Activated CD8-positive, alpha-beta memory T cell treated with anti-CD3 and anti-CD28 coated beads for 48 hours (primary cell): ENCODE results near the gene CADM3.
A peak's percentile ranks its signal among the peaks of the same experiment; 100 is the strongest.

Experiments
- DNase-seq, 3 experiments: peaks; one replicate each; pipeline ENCODE4 v3.0.0-alpha.2; 2020; ENCODE audit warnings: low read depth in 2 of 3, low spot score in 2 of 3

The CADM3 gene

DNA sequence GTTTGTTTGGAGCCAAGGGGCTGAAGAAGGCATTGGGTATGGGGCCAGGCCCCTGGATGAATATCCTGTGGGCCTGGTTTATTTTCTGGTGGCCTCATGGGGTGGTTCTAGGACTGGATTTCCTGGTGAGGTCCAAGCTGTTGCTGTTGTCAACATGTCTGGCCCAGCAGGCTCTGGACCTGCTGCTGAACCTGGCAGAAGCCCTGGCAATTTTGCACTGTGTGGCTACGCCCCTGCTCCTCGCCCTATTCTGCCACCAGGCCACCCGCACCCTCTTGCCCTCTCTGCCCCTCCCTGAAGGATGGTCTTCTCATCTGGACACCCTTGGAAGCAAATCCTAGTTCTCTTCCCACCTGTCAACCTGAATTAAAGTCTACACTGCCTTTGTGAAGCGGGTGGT, 34.7 kb downstream of the CADM3 start:
- DNase-seq: no peak

GRCh38 chr1:159207080-159207479, 35.7 kb downstream of the CADM3 start:
- no peak for DNase-seq

GRCh38 chr1:159207774-159208173, 36.4 kb downstream of the CADM3 start:
- no peak for DNase-seq

DNA sequence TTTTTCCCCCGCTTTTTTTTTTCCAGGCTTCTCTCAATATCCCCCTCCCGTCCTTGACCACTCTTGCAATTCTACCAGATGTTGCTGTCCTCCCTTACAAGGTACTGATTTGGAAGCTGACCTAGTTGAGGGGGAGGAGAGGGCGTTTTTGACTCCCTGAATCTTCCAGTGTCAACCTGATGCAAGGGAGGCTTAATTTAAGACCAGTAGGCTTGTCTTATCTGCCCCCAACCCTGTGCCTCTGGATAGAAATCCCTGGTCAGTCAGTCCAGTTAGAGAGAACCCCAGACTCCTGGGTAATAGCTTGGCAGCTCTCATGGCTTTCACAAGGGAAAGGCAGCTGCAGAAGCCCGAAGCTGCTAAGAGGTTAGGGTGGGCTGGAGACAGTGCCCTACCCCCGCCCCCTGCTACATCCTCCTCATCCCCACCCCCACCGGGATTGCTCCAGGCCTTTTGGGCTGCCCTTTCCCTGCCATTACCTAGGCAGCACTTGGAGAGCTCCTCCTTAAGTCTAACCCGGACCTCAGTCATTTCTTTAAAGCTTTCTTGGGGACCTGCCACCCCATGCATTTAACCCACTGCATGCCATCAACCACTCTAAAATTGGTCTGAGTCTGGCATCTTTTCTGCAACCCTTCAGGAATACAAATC, 36.9 kb downstream of the CADM3 start:
- no peak for DNase-seq

DNA sequence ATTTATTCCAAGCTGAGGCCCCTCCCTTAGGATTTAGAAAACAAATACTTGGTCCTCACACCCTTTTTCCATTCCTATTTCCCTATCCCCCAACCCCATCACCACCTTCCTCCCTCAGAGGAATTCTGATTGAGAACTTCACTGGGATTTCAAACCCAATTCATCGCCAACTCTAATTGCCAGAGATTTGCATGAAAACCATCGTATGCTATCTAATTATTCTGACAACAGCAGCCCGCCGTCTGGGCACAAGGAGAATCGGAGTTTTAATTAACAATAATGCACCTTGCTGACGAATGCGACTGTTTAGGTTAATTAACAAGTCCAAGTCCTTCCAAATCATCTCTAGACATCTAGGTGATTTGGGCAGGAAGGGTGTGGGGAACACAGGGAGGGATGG, 37.6 kb downstream of the CADM3 start:
- no peak for DNase-seq

- DNase-seq: peak in 1 of 3 experiments; percentile 40
These were observed 40.1 kb downstream of the CADM3 start for GRCh38 chr1:159211331-159212136.

GRCh38 chr1:159212596-159212995, 41.2 kb downstream of the CADM3 start:
- no peak for DNase-seq

GRCh38 chr1:159214149-159214760, 42.8 kb downstream of the CADM3 start:
- DNase-seq: no peak

DNA sequence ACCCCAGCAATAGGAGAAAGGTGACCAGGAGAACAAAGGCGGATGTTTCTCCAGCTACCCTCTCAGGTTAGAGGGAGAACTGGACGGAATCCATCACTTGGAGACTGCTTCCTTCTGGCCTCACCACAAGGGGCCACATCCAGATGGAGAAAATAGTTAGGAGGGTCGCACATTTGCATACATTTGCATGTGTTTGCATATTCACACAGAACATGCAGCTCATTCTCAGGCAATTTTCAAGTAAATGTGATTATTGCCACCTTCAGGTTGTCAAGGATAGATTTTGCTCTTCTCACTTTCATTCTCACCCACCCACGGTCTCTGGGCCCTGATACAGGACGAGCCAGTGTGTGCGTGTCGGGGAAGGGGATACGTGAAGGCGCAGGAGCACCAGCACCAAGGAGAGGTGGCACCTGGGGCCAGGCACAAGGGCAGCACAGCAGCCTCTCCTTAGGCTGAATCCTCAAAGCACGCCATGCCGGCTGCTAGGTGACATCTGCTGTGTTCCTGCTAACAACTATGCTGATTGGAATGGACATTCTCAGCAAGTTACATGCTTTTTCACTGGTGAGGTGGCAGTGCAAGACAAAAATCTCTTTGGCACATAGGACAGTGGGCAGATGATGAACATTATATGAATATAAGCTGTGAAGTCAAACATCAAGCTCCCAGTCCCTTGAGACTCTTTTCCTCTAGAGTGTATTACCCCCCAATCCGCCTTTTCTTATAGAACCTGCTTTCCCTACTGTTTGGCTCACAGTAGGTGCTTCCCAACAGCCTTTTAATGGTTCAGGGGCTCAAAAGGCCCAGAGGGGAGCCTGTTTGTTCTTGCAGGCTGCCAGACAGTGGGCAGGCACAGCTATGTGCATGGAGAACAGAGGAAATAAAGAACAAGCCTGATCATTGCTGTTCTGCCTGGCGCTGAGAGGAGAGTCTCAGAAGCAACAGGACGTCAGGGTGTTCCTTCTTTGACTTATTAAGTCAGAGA, 47.5 kb downstream of the CADM3 start:
- no peak for DNase-seq

GRCh38 chr1:159222075-159222865, 50.9 kb downstream of the CADM3 start:
- DNase-seq: no peak

DNA sequence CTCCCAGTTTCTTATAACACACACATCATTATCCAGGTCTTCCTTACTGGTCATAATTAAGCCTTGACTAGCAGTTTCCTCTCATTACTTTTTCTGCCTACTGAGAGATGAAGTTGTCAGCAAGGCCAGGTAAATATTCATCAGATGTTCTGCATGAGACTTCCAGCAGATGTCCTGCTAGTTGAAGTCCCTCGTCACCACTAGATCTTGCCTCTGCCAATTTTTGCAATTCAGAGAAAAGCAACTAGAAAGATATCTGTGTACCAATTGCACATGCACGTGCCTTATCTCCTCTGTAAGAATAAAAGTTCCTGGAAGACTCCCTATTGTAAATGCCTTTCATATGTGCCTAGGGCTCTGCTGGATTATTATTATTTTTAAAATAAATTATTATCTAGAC, 51.6 kb downstream of the CADM3 start:
- DNase-seq: no peak

DNA sequence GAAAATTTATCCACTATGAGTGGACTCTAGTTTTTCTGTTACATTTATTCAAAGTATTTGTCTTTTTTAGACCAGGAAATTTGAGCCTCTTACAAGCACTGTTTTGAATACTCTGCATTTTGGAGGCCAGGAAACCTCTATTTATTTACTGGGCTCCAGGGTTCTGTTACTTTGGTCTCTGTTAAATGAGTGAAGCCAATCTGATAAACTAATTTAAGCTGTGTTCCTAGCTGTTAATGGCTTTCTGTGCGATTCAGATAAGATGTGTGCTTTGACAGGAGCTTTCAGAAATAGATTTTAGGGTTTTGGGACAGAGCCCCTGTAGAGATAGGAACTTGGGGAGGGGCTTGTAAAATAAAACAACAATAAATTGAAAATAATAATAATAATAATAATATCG, 57.1 kb downstream of the CADM3 start:
- DNase-seq: no peak

DNA sequence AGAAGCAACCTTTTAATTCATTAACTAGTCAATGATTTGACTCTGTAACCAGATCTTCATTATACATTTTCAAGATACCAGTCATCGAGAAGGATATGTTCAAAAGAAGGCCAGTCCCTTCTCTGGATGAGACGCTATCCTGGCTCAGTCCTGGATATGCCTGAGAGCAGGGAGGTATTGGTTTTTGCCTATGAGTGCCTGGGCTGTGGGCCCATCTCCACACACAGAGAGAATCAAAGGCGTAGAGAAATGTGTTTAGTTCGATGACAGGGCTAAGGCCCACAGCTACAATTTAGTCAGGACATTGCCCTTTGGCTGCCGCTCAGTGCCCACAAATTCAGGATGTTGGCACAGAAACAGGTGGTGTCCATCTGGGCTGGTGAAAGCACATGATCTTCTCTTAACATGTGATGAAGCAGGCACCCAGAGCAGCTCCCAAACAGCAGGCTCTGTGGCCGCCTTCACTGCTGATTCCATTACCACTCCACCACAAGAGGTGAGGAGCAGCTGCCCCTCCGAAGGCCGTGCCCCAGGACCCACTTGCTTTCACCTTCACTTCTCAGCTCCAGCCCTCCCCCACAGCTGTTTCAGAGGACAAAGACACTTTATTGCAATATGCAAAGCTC, 58.0 kb downstream of the CADM3 start:
- no peak for DNase-seq

DNA sequence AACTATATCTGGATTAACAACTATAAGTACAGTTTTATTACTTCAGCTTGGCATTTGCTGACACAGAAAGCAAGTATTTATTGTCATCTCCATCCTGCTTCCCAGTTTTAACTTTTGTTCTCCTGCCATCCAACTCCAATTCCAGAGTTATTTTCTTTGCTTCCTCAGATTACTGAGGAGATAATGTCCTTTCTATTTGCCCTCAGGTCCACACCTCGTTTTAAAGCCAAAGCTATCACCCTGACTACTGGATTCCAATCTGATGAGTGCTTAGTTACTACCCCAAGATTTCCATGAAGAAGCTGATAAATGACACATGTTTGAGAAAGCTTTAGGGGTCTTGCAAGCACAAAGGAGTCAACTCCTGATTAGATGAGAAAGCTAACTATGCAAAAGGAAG, 58.5 kb downstream of the CADM3 start:
- no peak for DNase-seq

DNA sequence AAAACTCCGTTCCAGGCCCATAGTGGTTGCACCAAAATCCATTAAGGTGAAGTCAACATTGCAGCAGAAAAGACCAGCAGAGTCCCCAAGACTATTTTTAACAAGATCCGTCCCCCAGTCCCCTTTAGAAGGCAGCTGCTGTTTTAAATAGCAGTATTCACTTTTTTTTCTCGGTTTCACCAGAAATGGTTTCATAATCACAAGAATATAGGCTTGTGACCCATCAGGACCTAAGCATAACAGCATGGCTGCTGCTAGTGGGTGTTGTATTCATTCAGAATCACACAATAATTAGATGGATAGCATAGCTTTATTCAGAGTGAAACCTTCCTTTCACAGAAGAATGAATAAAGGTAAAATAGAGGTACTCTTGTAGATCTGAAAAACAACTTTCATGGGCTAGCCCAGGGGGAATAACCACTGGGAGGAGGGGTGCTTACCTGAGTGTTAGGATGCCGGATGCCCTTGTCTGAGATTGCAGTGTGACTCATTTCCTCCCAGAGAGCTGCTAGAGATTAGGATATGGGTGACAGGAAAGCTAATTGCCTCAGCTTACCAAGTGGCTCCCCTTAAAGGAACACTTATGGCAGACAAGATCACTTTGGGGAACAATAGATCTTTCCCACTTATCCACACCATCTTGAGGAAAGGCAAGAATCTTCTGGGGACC, 68.3 kb downstream of the CADM3 start:
- no peak for DNase-seq

DNA sequence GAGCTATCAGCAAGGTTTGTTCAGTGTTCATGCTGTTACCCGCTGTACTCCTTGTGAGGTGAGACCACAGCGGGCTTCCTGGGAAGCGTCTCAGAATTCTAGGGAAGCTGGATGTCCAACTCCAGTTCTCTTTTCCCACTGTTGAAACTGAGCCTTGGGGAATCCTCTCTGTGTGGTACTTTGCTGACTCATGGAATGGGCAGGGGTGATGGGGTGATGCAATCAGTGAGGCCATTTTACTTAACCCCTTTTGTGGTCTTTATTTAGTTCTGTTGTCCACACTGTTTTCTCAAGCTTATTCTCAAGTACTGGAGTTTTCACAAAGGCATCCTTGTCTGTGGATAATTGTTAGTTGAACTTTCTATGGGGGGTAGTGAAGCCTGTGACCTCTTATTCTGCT, 75.9 kb downstream of the CADM3 start:
- DNase-seq: no peak

GRCh38 chr1:159248311-159248710, 76.9 kb downstream of the CADM3 start:
- no peak for DNase-seq

- no peak for DNase-seq
These were observed 79.3 kb downstream of the CADM3 start for GRCh38 chr1:159250638-159251216.
